IPS DF 4.7 (cell line): ENCODE measurements around the gene IL1R1.

ENCODE experiments used
- DNase-seq: peaks from one replicate; pipeline ENCODE4 v3.0.0-alpha.2; 2013; ENCODE audit warnings: low spot score; ENCODE audit errors: extremely low read depth

IL1R1 gene

GRCh38 chr2:102200539-102200938, 58.0 kb downstream of the IL1R1 start:
- DNase-seq, result no peak

GRCh38 chr2:102204638-102205037, 62.1 kb downstream of the IL1R1 start:
- DNase-seq, result no peak

GRCh38 chr2:102206666-102207341, 64.3 kb downstream of the IL1R1 start:
- no peak for DNase-seq

GRCh38 chr2:102208774-102209173, 66.2 kb downstream of the IL1R1 start:
- DNase-seq, result no peak

- DNase-seq, result no peak
These were observed 66.9 kb downstream of the IL1R1 start for GRCh38 chr2:102209474-102209873.

- no peak for DNase-seq
These were observed 74.5 kb downstream of the IL1R1 start for GRCh38 chr2:102217032-102217431.

- no peak for DNase-seq
These were observed 82.5 kb downstream of the IL1R1 start for GRCh38 chr2:102224824-102225739.

- no peak for DNase-seq
These were observed 83.6 kb downstream of the IL1R1 start for GRCh38 chr2:102226171-102226570.

- DNase-seq, result no peak
These were observed 84.3 kb downstream of the IL1R1 start for GRCh38 chr2:102226612-102227391.

GRCh38 chr2:102229141-102229769, 86.7 kb downstream of the IL1R1 start:
- DNase-seq, result no peak
